Measurements from ENCODE around the gene KRT27.
A peak's percentile ranks its signal among the peaks of the same experiment; 100 is the strongest.

The KRT27 gene

DNA sequence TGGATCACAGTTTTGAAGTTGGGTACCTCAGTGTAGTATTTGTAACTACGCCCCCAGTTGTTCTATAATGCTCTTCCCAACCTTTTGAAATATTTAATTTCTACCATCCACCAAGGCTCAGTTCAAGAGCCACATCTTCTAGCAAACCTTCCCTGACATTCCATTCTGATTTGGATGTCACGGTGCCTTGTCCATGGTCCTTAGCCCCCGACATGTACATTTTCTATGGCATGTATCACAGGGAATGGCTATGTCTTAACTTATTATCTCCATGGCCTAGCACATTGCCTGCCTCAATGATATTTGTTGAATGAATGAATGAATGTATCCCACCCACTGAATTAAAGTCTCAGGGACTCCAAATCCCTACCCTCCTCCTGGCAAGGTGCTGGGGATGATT lies 23.8 kb upstream of the KRT27 start:
- no peak for DNase-seq

DNA sequence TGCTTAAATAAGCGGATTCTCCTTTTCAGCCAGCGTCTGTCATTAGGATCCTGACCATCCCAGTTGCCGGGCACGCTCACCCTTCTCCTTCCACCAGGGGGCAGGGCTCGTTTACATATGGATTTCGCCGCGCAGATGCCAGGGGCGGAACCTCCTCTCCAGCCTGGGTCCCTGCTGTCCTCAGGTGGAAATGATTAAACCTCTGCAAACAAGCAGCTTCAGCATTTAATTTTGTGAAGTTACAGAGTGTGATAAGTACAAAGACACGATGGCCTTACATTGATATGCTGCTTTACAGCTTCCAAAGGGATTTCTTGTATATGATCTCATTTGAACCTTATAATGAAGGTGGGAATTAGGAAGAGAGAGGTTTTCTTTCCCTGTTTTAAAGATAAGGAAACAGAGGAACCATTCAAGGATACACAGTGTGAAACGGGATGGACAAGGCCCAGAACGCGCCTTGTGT lies 21.3 kb upstream of the KRT27 start:
- peak; percentile 66 to 79 for DNase-seq

DNA sequence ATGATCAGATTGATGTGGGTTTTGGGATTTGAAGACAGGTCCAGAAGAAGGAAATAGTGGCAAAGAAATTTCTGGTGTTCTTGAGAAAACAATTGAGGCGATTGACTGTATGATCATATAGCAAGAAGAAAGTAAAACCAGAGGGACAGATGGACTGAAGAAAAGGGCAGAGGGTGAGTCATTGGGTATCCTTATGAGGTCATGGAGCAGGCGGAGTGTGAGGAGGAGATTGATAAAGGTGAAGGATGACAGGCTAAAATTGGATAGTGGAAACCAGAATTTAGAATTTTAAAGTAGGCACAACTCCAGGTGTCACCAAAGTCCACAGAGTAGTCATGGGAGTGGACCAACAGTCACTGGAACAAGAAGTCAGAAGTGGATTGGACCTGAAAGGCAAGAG lies 18.8 kb upstream of the KRT27 start:
- DNase-seq: no peak

DNA sequence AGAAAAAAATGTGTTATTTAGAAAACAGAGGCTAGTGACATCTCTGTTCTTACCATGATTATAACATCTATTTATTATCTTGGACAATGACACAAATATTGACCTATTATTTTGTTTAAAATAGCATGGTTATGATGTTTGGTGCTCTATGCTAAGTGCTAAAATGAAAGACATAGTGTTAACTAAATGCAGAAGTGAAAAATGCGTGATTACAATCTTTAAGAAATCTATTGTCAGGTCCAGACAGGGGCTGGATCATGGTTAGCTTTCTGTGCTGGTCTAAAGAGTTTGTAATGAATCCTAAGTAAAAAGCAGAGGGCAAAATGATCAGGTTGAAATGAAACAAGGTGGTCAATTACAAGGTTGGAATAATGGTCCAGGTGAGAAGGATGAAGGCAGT lies 18.0 kb upstream of the KRT27 start:
- DNase-seq: no peak

DNA sequence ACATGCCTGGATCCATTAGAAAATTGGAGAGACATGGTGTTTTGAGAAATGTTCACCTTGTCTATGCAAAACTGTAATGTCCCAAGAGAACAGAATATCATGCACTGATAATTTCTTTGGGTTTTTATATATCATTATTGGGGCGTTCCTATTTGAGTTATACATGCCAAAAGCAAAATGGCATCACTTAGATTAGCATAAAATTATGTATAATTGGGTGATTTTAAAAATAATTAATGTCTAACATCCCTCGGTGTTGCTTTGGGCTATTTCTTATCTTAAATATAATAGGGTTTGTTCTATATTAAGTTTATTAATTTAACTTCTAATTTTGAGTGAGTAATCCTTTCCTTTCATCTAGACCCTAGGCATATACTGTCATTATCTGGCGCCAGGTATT lies 17.5 kb upstream of the KRT27 start, which contains the start of gene KRT28:
KRT28 (minus strand) TSS at position 101 of the 400 bp plus-strand sequence; CDS start at position 35, 66 bp downstream.
- DNase-seq: no peak

DNA sequence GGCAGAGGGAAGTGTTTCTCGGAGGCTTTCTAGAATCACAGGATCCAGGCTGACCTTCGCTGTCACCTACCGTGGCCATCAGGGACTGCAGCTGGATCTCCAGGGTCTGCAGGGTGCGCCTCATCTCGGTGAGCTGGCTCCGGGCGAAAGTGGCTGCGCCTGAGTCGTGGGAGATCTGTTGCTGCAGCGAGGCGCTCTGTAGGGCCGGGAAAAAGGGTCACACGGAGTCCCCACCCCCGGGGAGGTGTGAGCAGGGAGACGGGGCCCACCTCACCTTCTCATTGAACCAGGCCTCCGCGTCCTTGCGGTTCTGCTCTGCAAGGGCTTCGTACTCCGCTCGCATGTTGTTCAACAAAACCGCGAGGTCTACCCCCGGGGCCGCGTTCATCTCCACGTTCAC lies 14.5 kb upstream of the KRT27 start:
- no peak for DNase-seq

DNA sequence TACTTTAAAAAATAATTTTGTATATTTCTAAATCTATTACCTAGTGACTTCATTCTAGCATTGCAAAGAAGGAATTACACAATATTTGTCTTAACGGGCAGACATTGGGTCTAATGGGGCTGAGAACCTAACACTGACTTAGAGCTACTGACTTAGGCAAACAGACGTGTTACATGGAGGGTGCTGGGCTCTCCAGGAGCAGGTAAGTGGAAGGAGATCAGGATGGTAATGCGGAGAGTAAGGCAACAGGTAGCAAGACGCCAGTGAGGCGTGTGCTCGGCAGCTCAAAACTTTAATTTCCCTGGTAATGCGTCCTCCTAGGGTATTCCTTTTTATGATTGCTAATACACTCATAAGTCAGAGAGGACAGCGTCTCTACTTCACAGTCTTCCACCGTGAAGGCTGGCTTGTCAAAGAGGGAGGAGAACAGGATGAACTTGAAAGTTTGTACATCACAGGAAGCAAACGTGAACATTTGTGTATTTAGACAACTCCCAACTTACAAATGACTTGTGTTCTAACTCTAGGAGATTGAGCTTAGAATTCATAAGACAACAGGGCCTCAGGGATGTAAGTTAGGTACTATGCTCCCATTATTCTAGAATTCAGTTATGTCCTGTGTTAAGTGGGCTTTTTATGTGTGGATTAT lies 12.8 kb upstream of the KRT27 start:
- no peak for DNase-seq

DNA sequence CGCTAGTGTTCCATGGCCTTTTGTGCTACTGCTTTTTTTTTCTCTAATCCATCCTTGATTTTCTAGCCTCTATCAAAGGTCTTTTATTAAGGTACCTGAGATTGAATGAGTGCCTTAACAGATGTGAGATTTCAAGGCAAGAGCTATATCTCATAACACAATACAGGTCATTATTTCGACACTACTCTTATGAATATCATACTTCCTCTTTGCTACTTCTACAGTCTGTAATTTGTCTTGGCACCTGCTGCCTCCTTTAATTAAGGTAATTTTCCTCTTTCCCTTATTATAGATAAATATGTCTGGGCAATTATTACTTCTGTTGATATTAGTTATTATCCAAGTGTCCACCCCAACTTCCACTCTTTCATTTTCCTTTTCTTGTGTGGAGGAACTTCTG lies 12.1 kb upstream of the KRT27 start:
- DNase-seq: no peak

DNA sequence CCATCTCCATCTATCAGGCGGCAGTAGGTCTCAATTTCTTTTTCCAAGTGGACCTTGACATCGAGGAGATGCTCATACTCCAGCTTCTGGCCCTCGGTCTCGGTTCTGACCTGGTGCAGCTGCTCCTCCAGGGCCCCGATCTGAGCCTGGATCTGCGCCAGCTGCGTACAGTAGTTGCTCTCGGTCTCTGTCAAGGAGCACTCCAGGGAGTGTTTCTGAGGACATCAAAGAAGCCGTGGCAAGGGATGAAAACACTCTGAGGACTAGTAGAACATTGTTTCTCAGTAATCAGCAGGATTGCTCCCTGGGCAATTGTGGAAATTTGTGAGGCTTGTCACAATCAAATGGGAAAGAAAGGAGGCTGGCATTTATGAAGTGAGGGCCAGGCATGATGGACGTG lies 11.5 kb upstream of the KRT27 start:
- DNase-seq: no peak

DNA sequence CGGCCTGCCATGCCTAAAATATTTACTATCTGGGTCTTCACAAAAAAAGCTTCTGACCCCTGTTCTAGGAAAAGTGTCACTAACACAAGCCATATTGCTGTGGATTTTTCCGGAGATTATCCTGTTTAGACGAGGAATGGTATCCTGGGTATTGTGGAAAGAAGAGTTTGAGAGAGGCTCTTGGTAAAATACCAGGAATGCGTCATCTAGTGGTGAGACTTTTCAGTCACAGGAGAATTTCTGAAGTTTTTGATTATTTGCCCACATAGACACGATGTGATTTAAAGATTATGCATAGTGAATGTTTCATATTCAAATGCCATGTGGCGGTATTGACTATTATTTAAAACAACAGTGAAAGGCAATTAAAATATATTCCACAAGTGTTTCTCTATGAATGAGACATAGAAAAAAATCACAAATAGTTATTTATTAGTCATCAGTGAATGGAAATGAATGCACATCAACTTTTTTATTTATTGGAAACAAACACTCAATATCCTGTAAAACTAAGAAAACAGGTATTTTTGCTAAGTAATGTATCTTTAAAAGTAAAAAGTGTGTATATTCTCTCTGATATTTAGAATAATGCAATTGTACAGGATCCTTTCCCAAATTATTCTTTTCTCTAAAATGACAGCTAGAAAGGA lies 9.6 kb upstream of the KRT27 start:
- peak in 1 of 2 experiments; percentile 13 for DNase-seq

DNA sequence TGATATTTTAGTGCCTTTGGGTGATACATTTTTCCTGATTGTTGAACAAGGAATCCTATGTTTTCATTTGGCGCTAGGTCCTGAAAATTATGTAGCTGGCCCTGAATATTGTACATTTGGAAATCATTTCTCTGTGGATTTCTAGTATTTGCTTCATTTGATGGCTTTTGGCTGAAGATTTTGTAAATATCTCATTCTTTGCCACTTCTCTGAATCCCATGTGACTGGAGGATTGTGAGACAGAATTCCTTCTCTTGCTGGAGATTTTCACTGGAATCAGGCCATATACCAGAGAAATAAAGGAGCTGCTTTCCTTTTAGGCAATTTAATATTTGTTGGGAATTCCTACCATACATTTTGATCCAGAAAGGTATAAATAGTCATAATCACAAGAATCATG lies 8.8 kb upstream of the KRT27 start:
- no peak for DNase-seq

DNA sequence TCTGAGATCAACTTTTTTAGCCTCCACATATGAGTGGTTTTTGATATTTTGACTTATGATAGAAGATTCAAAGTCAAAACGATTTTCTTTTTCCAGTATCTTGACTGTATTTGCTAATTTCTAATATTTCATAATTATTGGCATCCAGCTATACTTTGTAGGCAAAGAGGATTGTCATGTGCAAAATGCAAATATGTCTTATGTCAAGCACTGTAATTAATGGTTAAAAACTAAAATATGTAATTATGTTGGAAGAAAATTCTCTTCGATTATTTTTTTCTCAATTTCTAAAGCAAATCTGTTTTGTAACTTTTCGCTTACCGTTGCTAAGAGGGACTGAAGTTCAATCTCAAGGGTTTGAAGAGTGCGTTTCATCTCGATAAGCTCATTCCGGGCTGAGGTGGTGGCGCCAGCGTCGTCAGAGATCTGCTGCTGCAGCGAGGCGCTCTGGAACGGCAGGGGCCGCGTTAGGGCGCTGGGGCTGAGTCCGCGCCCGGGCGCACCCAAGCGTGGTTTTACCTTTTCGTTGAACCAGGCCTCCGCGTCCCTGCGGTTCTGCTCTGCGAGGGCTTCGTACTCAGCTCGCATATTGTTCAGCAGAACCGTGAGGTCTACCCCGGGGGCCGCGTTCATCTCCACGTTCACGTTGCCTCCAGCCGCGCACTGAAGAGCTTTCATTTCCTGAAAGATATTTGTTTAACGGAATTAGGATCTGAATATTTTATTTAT lies 3.0 kb downstream of the KRT27 start:
- DNase-seq: peak in 1 of 2 experiments; percentile 24

DNA sequence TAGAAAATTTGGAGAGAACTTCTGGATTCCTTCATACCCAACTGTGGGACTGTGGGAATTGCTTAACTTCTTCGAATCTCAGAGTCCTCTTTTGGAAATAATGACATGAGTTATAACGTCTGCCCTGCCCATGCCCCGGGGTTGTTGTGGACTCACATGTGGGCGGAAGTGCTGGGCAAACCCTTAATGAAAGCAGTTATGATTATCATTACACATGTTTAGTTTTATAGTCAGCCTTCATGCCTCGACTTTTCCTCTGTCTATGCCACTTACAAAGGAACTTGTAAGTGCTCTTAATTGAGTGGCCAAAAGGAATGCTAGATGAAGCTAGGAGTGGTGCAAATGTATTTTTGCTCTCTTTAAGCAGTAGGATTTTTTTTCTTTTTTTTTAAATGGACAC lies 3.9 kb downstream of the KRT27 start:
- no peak for DNase-seq

DNA sequence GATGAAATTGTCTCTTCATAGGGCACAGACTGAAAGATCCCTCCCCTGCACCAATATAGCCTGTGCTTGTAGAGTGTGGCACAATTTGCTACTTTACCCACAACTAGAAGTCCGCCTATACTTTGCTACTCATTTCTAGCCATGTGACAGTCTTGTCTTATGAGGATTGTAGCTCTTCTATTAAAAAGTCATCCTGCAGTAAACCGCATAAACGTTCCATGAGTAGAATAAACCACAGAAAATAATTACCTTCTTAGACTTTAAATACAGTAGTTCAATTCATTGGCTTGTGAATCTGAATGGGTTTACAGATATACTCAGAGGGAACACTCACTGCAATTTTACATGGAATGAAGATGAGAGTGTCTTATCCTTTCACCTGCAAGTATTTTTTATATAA lies 4.4 kb downstream of the KRT27 start:
- no peak for DNase-seq

DNA sequence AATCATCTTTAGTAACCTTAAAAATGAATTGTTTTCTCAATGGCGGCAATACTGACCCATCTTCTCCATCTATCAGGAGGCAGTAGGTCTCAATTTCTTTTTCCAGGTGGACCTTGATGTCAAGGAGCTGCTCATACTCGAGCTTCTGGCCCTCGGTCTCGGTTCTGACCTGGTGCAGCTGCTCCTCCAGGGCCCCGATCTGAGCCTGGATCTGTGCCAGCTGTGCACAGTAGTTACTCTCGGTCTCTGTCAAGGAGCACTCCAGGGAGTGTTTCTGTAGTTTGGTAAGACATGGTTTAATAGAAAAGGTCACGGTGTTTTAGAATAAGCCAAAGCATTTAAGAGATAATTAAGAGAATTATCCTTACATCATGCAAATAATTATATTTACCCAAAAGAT lies 4.9 kb downstream of the KRT27 start:
- peak in 1 of 2 experiments; percentile 4 for DNase-seq

DNA sequence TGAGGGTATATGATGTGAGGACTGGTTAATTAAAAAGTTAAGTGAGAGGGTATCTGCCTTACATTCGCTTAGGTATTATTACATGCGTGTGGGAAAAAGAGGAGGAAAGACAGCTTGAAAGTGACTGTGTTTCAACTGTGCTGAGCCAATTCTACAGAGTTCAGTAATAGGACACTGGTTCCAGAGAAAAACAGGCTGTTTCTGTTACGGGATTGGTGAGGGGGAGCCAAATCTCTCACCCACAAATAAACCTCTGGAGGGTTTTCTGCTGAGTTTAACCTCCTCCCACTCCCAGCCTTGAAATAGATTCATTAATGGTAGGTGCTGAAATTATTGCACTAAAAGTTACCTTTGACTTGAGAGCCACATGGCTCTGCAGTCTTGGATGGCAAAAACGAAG lies 6.4 kb downstream of the KRT27 start:
- DNase-seq: no peak

DNA sequence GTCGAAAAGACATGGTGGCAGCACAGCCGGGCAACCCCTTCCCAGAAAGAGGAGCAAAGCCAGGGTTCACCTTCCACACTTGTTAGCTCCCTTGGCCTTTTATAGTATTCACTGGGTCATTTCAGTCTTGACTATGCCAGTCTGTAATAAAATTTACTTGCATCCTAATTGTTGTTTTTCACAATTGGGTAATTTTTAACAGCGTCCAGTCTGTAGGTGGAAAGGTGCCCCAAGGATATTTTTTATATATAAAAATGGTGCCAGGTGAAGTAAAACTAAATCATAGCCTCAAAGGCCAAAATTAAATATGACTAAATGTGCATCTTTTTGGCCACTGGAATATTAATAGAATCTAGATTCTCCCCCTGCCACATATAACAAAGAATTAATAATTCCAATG lies 10.2 kb downstream of the KRT27 start, which contains the start of gene KRT26:
KRT26 (minus strand) TSS at position 101 of the 400 bp plus-strand sequence; CDS start at position 13, 88 bp downstream.
- DNase-seq: no peak

DNA sequence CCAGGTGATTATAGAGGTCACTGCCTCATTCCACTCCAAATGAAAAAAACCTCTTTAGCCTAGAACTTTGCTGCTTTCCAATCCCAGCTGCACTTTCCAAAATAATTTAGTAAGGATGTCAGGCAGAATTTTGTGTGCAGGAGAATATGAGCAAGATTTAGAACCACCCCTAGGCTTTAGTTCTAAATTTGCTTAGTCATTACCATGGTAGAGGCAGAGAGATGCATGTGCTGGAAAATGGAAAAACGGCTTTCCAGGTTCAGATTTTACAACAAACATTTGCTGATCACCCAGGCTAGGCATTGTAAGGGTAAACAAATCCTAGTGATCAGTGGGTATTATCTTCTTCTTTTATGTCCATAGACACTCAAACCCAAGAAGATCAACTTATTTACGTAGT lies 16.7 kb downstream of the KRT27 start:
- no peak for DNase-seq

DNA sequence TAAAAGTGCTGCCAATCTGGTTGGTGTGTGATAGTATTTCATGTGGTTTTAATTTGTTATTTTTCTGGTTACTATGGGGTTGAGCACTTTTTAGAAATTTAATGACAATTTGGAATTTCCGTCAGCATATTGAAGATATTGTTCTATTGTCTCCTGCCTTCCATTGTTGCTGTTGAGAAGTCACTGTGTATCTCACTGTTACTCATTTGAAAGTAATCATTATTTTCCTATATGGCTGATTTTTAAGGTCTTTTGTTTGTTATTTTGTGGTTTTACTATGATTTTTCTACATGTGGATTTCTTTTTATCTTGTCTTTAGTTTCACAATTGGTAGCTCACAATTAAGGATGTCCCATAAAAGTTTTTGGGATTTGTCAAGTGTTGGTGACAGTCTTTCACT lies 18.6 kb downstream of the KRT27 start:
- DNase-seq: no peak

DNA sequence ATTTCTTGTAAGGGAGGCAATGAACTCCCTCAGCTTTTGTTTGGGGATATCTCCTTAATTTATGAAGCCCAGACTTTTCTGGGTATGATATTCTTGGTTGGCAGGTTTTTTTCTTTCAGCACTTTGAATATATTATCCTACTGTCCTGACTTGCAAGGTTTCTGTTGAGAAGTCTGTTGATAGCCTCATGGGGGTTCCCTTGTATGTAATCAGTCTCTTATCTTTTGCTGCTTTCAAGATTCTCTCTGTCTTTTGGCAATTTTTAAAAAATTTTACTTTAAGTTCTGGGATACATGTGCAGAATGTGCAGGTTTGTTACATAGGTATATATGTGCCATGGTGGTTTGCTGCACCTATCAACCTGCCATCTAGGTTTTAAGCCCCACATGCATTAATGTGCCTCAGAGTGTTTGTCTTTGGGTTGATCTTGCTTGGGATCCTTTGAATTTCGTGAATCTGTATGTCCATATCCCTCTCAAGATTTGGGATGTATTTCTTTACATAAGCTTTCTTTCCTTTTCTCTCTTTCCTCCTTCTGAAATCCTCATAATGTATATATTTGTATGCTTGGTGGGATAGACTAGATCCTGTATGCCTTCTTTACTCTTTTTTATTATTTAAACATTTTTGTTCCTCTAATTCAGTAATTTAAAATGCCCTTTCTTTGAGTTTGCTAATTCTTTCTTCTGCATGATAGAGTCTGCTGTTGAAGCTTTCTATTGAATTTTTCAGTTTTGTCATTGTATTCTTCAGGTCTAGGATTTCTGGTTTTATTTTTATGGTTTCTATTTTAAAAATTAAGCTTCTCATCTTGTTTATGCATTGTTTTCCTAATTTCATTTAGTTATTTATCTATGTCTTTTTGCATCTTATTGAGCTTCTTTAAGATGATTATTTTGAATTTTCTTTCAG lies 22.0 kb downstream of the KRT27 start:
- DNase-seq: no peak

DNA sequence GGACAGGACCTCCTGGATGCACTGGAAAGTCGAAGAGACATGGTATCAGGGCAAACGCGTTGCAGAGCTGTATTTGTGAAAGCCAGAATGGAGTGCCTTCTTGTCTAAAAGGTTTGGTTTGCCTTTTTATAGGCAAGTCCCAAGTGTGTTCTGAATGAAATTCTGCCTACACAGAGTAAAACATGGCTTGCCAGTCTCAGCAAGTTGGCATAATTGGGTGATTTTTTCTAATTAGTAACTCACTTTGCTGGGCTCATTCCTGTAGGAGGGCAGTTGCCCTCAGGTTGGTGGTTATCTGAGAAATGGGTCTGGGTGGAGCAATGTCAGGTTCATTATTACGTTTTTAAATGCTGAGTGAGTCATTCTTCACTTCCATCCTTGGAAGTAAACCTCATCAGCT lies 27.1 kb downstream of the KRT27 start, which contains the start of gene KRT25:
KRT25 (minus strand) TSS at position 101 of the 400 bp plus-strand sequence; CDS start at position 41, 60 bp downstream.
- no peak for DNase-seq

DNA sequence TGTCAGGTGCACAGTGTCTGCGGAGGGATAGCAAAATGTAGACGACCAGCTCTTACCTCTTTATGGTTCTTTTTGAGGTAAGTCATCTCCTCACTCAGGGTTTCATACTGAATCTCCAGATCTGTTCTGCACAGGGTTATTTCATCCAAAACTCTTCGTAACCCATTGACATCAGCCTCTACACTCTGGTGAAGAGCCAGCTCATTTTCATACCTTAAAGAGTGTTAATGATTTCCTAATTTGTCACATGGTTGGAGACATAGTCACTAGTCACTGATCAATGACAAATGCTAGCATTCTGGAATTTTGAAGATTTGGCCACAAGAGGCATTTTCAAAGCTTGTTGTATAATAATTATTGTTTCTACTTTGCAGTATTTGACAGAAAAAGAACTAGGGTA lies 28.5 kb downstream of the KRT27 start:
- DNase-seq: no peak

DNA sequence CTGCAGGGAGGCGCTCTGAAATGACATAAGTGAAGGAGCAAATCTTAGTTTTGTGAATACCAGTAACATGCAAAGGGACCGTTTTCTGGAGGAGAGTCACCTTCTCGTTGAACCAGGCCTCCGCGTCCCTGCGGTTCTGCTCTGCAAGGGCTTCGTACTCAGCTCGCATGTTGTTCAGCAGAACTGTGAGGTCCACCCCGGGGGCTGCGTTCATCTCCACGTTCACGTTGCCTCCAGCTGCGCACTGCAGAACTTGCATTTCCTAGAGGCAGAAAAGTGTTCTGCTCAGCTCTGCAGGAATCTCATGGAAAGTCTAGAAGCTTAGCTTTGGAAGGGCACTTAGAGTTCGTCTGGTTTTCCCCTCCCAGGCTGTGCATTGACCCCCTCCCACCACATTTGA lies 31.3 kb downstream of the KRT27 start:
- no peak for DNase-seq

All from NCI-H524 (cell line).